Spleen (tissue), 7 donors: ENCODE data around the gene DHRS7C.

Source experiments
- CTCF ChIP-seq, 11 experiments: fragments of 200-600 bp in 7 of 11; fragments of 450-650 bp in 4 of 11; sonication (generic) in 4 of 11; IDR thresholded peaks in 8 of 11; conservative IDR thresholded peaks in 3 of 11; 1 replicate in 7 of 11; 2 replicates in 4 of 11; pipeline versions ENCODE4 v1.4.0 to v1.8.0; 2016 to 2021; ENCODE audit warnings: antibody characterized with exemption in 11 of 11, inconsistent platforms in 4 of 11, mild to moderate bottlenecking in 1 of 11
- POLR2A ChIP-seq, 3 donors: fragments of 450-650 bp; IDR thresholded peaks; one replicate each; pipeline ENCODE4 v1.5.1; 2017; ENCODE audit warnings: antibody characterized with exemption in 3 of 3, mild to moderate bottlenecking in 1 of 3
- POLR2AphosphoS5 ChIP-seq, 3 donors: sonication (generic); formaldehyde crosslinking; IDR thresholded peaks; one replicate each; pipeline ENCODE4 v1.5.1; 2017; ENCODE audit warnings: antibody characterized with exemption in 3 of 3
- donor health status: DM: no; HTN: no; CAD: no; lungs with moderate emphysema.
- donor health status: DM: no; HTN: no; CAD: no.
- donor health status: DM: no; HTN: no; CAD: no.

GRCh38 chr17:9817086-9817485 lies 25.7 kb upstream of the DHRS7C start:
- TF ChIP-seq CTCF (IDR thresholded peaks at IDR 0.05 in 8 of 11, conservative IDR thresholded peaks at IDR 0.05 in 3 of 11) (no peak), POLR2AphosphoS5 (IDR thresholded peaks at IDR 0.05) (no peak), POLR2A (IDR thresholded peaks at IDR 0.05) (no peak)
